ENCODE results near the gene DAND5.
A peak's percentile ranks its signal among the peaks of the same experiment; 100 is the strongest.

The DAND5 gene

DNA sequence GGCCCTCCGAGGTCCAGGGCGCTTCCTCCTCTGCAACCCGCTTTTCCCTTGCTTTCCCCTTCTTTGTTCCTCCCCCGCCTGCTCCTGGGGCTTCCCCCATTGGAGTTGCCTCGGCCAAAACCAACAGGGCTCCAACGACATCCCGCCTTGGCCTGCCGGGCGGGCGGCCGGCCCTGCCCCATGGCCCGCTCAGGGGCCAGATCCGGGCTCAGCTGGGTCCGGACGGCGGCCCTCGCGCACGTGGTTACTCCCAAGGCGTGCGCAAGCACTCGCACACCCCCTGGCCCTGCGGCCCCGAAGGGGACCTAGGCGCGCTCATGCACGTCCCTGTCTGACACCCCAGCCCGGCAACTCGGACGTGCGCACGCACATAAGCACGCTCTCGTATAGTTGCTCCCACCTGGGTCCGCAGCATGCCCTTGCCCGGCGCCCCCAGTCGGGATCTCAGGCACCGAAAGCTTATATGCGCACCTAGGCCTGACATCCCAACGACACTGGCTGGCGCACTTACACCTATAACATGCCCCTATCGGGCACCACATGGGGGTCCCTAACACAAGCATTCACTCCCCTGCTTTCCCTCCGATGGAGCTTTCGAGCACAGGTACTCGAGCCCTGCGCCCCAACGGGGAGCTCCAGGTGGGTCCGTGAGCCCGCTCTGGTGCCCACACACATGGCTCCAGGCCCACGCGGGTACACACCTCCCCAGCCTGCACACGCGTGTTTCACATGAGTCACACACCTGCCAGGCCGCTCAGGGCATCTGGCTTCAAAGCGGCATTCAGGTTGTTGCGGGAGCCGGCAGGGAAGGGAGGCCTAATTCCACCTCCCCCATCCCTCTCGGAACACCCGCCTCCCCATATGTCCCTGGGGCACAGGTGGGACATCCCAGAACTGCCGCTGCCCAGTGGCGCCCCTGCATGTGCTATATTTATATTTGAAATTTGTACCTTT is 40.9 kb downstream of the DAND5 start:
- DNase-seq (ENCODE audit: low read depth, low spot score): no peak
- Histone ChIP-seq H3K27me3 (ENCODE audit: insufficient read depth, insufficient read length) (peaks cover 100% of the 10 kb centered on the region), H3K9ac (ENCODE audit: insufficient read length, low read depth) (peak overlapping the region; percentile 57), H3K9me3 (ENCODE audit: insufficient read depth, low read length) (peaks cover 5% of the 10 kb centered on the region; the same call in 1 of the 2 replicates), H3K4me3 (ENCODE audit: insufficient read length, low read depth) (peak overlapping the region; percentile 18), H3K36me3 (ENCODE audit: insufficient read depth, insufficient read length, low read length) (no peaks in the 10 kb centered on the region), H3K4me1 (ENCODE audit: insufficient read depth, insufficient read length) (peaks cover 19% of the 10 kb centered on the region)
- TF ChIP-seq YY1 (IDR thresholded peaks at IDR 0.05; ENCODE audit: insufficient read depth, insufficient read length): no peak
- peak; percentile 96 for TF ChIP-seq SUZ12 (IDR thresholded peaks at IDR 0.05; ENCODE audit: extremely low read depth, insufficient read depth, insufficient read length)

DNA sequence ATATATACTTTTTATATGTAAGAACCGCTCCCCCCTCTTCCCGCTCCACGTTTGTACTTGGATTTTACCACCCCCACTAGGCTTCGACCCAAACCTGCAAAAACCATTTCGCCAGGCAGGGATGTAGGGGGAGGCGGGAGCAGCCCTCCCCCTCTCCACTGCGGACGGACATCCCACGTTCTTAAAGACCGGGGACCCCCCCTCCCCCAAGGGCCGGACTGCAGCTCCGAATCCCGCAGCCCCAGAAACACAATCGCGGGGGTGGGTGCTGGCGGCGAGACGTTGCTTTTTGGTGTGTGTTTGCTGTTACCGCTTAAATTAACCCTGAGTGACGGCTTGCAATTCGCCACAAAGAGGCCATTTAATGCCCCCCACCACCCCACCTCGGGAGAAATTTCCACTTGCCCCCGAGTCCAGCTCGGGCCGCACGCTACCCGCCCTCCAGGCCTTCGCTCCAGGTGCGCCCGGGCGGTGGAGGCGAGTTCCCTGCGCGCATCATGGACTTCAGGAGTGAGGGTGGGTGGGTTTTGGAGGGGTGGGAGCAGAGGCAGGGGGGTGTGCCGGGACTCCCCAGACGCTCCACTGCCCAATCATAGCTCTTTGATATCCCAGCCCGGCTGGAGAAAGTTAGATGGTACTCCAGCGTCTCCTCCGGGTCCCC is 41.7 kb downstream of the DAND5 start:
- Histone ChIP-seq H3K9me3 (ENCODE audit: insufficient read depth, low read length) (peaks cover 5% of the 10 kb centered on the region; the same call in 1 of the 2 replicates), H3K9ac (ENCODE audit: insufficient read length, low read depth) (no peak overlapping the region), H3K27me3 (ENCODE audit: insufficient read depth, insufficient read length) (peaks cover 100% of the 10 kb centered on the region), H3K36me3 (ENCODE audit: insufficient read depth, insufficient read length, low read length) (no peaks in the 10 kb centered on the region), H3K4me3 (ENCODE audit: insufficient read length, low read depth) (no peak overlapping the region), H3K4me1 (ENCODE audit: insufficient read depth, insufficient read length) (peaks cover 19% of the 10 kb centered on the region)
- TF ChIP-seq SUZ12 (IDR thresholded peaks at IDR 0.05; ENCODE audit: extremely low read depth, insufficient read depth, insufficient read length) (no peak), YY1 (IDR thresholded peaks at IDR 0.05; ENCODE audit: insufficient read depth, insufficient read length) (no peak), ZNF274 (IDR thresholded peaks at IDR 0.05; ENCODE audit: low read depth, low read length) (no peak)
- DNase-seq (ENCODE audit: low read depth, low spot score): no peak

DNA sequence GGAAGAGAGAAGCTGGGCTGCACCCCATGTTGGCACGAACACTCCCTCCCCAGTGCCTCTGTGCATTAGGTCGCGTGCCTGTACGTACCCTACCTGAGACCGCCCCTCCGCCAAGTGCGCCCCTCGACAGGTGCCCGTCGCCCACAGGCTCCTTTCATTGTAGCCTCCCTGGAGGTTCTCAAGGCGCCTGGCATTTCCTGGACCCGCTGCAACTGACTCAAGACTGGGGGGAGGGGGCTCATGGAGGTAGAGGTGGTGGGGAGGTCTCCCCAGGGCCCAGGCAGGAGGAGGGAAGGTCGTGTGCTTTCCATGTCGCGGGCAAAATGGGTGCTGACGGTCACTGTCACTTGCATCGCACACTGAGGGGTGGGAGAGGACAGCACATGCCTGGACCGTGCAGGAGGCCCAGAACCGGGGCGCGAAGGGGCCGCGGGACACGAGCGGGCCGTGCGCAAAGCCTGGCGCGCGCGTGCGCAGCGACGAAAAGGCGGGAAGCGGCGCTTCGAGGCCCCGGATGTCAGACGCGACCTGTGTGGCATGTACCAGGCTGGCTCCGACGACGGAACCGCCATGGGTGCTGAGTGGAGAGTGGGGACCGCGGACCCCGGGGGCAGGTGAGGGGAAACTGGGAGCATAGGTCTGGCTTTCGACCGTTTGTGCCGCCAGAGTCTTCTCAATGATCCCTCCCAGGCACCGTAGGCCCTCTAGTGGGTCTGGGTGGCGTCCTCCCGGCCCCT is 42.4 kb downstream of the DAND5 start:
- H3K9me3 ChIP-seq (ENCODE audit: insufficient read depth, low read length): peaks cover 5% of the 10 kb centered on the region; the same call in 1 of the 2 replicates
- no peak overlapping the region for H3K9ac ChIP-seq (ENCODE audit: insufficient read length, low read depth)
- H3K27me3 ChIP-seq (ENCODE audit: insufficient read depth, insufficient read length): peaks cover 100% of the 10 kb centered on the region
- no peak for DNase-seq (ENCODE audit: low read depth, low spot score)
- no peak for TF ChIP-seq YY1 (IDR thresholded peaks at IDR 0.05; ENCODE audit: insufficient read depth, insufficient read length)
- TF ChIP-seq ZNF274 (IDR thresholded peaks at IDR 0.05; ENCODE audit: low read depth, low read length): no peak
- TF ChIP-seq SUZ12 (IDR thresholded peaks at IDR 0.05; ENCODE audit: extremely low read depth, insufficient read depth, insufficient read length): peak; percentile 82
- H3K36me3 ChIP-seq (ENCODE audit: insufficient read depth, insufficient read length, low read length): no peaks in the 10 kb centered on the region
- H3K4me3 ChIP-seq (ENCODE audit: insufficient read length, low read depth): no peak overlapping the region
- H3K4me1 ChIP-seq (ENCODE audit: insufficient read depth, insufficient read length): peaks cover 19% of the 10 kb centered on the region

DNA sequence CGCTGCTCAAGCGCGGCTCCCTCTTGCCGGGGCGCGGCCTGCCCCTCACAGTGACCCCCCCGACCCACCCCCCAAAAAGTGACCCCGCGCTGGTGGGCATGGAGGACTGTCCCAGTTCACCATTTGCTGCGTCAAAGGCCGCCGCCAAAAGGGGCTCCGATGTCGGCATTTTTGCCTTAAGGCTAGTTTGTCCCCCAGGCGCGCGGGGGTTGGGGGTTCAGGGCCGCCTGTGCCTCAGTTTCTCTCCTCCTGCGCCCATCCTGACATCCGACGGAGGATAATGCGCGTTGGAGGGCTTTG is 43.0 kb downstream of the DAND5 start:
- H3K27me3 ChIP-seq (ENCODE audit: insufficient read depth, insufficient read length): peaks cover 100% of the 10 kb centered on the region
- H3K4me3 ChIP-seq (ENCODE audit: insufficient read length, low read depth): no peak overlapping the region
- H3K4me1 ChIP-seq (ENCODE audit: insufficient read depth, insufficient read length): peaks cover 19% of the 10 kb centered on the region
- no peak for DNase-seq (ENCODE audit: low read depth, low spot score)
- H3K9ac ChIP-seq (ENCODE audit: insufficient read length, low read depth): no peak overlapping the region
- no peaks in the 10 kb centered on the region for H3K36me3 ChIP-seq (ENCODE audit: insufficient read depth, insufficient read length, low read length)
- TF ChIP-seq SUZ12 (IDR thresholded peaks at IDR 0.05; ENCODE audit: extremely low read depth, insufficient read depth, insufficient read length) (no peak), ZNF274 (IDR thresholded peaks at IDR 0.05; ENCODE audit: low read depth, low read length) (no peak), YY1 (IDR thresholded peaks at IDR 0.05; ENCODE audit: insufficient read depth, insufficient read length) (no peak)
- peaks cover 5% of the 10 kb centered on the region; the same call in 1 of the 2 replicates for H3K9me3 ChIP-seq (ENCODE audit: insufficient read depth, low read length)

DNA sequence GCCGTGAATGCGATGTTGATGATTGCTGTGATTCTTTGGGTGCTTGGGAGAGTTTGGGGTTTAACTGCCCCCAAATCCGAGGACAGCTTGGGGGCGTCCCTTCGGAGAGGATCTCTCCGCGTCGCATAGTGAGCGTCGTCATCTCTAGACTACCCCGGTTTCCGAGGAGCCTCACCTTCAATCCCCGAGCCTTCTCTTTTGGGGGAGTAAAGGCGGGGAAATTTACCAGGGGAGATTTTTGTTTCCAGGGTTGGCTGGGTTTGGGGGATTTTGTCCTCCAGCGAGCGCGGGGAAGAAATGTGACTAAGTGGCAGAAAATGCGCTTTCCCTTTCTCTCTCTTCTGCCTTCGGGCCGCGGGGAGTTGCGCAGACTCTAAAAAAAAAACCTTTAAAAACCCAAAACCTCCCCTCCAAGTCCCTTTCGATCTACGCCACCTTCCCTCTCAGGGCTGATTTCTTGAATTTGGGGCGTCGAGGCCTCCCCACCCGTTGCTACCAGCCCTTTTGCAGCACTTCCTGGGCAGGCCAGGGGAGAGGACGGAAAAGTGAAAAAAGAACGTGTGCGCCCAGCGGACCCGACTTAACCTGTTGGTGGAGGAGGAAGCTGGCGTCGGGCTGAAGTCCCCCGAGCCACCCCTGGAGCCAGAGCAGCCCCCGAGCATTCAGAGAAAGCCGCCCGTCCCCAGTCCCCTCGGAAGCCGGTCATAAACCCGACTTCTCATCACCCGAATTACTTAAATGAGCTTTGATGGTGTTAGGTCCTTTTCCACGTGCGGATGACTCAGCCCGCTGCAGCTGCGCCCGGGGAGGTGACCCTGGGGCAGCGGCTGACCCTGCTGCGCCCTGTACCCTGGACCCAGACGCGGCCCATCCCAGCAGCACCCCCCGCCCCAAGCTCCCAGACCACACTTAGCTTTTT is 43.6 kb downstream of the DAND5 start:
- Histone ChIP-seq H3K9ac (ENCODE audit: insufficient read length, low read depth) (no peak overlapping the region), H3K9me3 (ENCODE audit: insufficient read depth, low read length) (peaks cover 5% of the 10 kb centered on the region; the same call in 1 of the 2 replicates), H3K27me3 (ENCODE audit: insufficient read depth, insufficient read length) (peaks cover 100% of the 10 kb centered on the region), H3K4me1 (ENCODE audit: insufficient read depth, insufficient read length) (peaks cover 19% of the 10 kb centered on the region), H3K4me3 (ENCODE audit: insufficient read length, low read depth) (no peak overlapping the region), H3K36me3 (ENCODE audit: insufficient read depth, insufficient read length, low read length) (no peaks in the 10 kb centered on the region)
- TF ChIP-seq YY1 (IDR thresholded peaks at IDR 0.05; ENCODE audit: insufficient read depth, insufficient read length) (no peak), ZNF274 (IDR thresholded peaks at IDR 0.05; ENCODE audit: low read depth, low read length) (no peak), SUZ12 (IDR thresholded peaks at IDR 0.05; ENCODE audit: extremely low read depth, insufficient read depth, insufficient read length) (peak; percentile 94)
- no peak for DNase-seq (ENCODE audit: low read depth, low spot score)

DNA sequence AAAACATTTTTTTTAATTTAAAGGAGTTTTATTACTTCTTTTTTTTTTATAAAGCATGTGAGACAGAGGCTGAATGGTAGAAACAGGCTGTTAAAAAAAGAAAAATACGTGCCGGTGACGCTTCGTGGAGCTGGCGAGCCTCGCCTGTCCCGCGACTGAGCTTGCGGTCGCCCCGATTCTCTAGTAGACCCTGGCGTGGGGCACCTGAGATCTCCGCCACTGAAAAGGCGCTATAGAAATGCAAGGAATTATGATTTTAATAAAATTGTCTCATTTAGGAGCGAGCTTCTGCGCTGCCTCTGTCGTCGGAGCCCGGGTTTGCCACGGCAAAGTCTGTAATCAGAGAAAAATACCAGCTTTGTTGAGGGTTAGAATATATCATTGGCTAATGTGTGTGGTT is 44.3 kb downstream of the DAND5 start:
- no peak for DNase-seq (ENCODE audit: low read depth, low spot score)
- H3K4me3 ChIP-seq (ENCODE audit: insufficient read length, low read depth): no peak overlapping the region
- peaks cover 5% of the 10 kb centered on the region; the same call in 1 of the 2 replicates for H3K9me3 ChIP-seq (ENCODE audit: insufficient read depth, low read length)
- H3K27me3 ChIP-seq (ENCODE audit: insufficient read depth, insufficient read length): peaks cover 100% of the 10 kb centered on the region
- H3K4me1 ChIP-seq (ENCODE audit: insufficient read depth, insufficient read length): peaks cover 22% of the 10 kb centered on the region
- no peaks in the 10 kb centered on the region for H3K36me3 ChIP-seq (ENCODE audit: insufficient read depth, insufficient read length, low read length)
- H3K9ac ChIP-seq (ENCODE audit: insufficient read length, low read depth): no peak overlapping the region
- TF ChIP-seq YY1 (IDR thresholded peaks at IDR 0.05; ENCODE audit: insufficient read depth, insufficient read length) (no peak), ZNF274 (IDR thresholded peaks at IDR 0.05; ENCODE audit: low read depth, low read length) (no peak), SUZ12 (IDR thresholded peaks at IDR 0.05; ENCODE audit: extremely low read depth, insufficient read depth, insufficient read length) (no peak)

Data from NT2/D1 (cell line).